ENCODE results near the gene MBTD1. TPM values are rescaled to one million over a fixed set of nuclear protein-coding genes. Genes with fewer than 3 reads are reported as not detected.

Gene MBTD1
- total RNA-seq, 1 experiment from 2014 or later = 18.7 TPM

DNA sequence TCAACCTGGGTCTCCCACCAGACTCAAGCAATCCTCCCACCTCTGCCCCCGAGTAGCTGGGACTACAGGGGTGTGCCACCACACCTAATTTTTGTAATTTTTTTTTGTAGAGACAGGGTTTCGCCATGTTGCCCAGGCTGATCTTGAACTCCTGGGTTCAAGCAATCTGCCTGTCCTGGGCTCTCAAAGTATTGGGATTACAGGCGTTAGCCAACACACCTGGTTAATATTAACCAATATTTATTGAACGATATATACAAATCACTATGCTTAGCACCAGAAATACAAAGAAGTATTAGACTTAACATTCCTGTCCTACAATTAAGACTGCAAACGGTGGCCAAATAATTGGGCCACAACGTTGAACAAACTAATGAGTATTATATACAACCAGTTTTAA is 4.2 kb downstream of the MBTD1 start:
- Histone ChIP-seq H3K4me1 (ENCODE audit: insufficient read depth, low read length, poor library complexity, severe bottlenecking) (peaks cover 15% of the 10 kb centered on the region), H3K36me3 (ENCODE audit: insufficient read depth, low read length, poor library complexity, severe bottlenecking) (peaks cover 24% of the 10 kb centered on the region), H3K27me3 (replicated peaks; ENCODE audit: insufficient read depth, low read depth, low read length, poor library complexity) (no peaks in the 10 kb centered on the region), H3K9me3 (ENCODE audit: low read depth, low read length, poor library complexity, severe bottlenecking) (no peaks in the 10 kb centered on the region), H3K27ac (ENCODE audit: low read depth, low read length, poor library complexity, severe bottlenecking) (no peak overlapping the region), H3K4me3 (ENCODE audit: low read depth, low read length, poor library complexity, severe bottlenecking) (no peak overlapping the region)
- DNase-seq (ENCODE audit: low spot score) = no peak
- intact Hi-C loops (cut with micrococcal nuclease; ENCODE audit: unreplicated experiment) = no loop called here
- ChIA-PET POLR2A (ENCODE audit: low non-redundant PET) (no interaction called here), CTCF (no interaction called here)
- TF ChIP-seq CTCF (conservative IDR thresholded peaks at IDR 0.05; ENCODE audit: low read depth, low read length) (no peak), EZH2 (IDR thresholded peaks at IDR 0.05; ENCODE audit: borderline replicate concordance, low read depth, low read length, poor library complexity, severe bottlenecking) (no peak)
- BruUV-seq (replicated peaks) = no TSS peak

DNA sequence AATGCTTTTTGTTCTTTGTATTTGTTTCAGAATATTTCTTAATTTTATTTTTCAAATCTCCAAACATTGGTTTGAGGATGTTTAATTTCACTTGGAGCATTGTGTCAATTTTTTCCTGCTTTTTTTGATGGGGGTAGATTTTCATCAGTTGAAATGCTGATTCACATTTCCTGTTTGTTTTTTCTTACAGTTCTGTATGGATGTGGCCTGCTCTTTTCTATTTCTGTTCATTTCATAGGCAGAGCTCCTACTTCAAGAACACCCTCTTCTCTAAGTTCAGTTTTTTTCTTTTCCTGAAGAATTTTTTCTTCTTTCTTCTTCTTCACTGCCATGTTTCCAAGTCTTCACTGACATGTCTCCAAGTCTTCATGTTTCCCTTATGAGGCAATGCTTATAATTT is 8.8 kb downstream of the MBTD1 start:
- H3K4me1 ChIP-seq (ENCODE audit: insufficient read depth, low read length, poor library complexity, severe bottlenecking) = no peaks in the 10 kb centered on the region
- H3K27ac ChIP-seq (ENCODE audit: low read depth, low read length, poor library complexity, severe bottlenecking) = no peak overlapping the region
- H3K9me3 ChIP-seq (ENCODE audit: low read depth, low read length, poor library complexity, severe bottlenecking) = no peaks in the 10 kb centered on the region
- TF ChIP-seq EZH2 (IDR thresholded peaks at IDR 0.05; ENCODE audit: borderline replicate concordance, low read depth, low read length, poor library complexity, severe bottlenecking) (no peak), CTCF (conservative IDR thresholded peaks at IDR 0.05; ENCODE audit: low read depth, low read length) (no peak)
- POLR2A ChIA-PET (ENCODE audit: low non-redundant PET) = no interaction called here
- H3K27me3 ChIP-seq (replicated peaks; ENCODE audit: insufficient read depth, low read depth, low read length, poor library complexity) = no peaks in the 10 kb centered on the region
- CTCF ChIA-PET = no interaction called here
- peaks cover 24% of the 10 kb centered on the region for H3K36me3 ChIP-seq (ENCODE audit: insufficient read depth, low read length, poor library complexity, severe bottlenecking)
- H3K4me3 ChIP-seq (ENCODE audit: low read depth, low read length, poor library complexity, severe bottlenecking) = no peak overlapping the region
- intact Hi-C loops (cut with micrococcal nuclease; ENCODE audit: unreplicated experiment) = no loop called here
- no TSS peak for BruUV-seq (replicated peaks)
- no peak for DNase-seq (ENCODE audit: low spot score)

- H3K4me3 ChIP-seq (ENCODE audit: low read depth, low read length, poor library complexity, severe bottlenecking) = no peak overlapping the region
- no peaks in the 10 kb centered on the region for H3K27me3 ChIP-seq (replicated peaks; ENCODE audit: insufficient read depth, low read depth, low read length, poor library complexity)
- intact Hi-C loops (cut with micrococcal nuclease; ENCODE audit: unreplicated experiment) = no loop called here
- BruUV-seq (replicated peaks) = TSS peak; percentile 1
- peaks cover 20% of the 10 kb centered on the region for H3K36me3 ChIP-seq (ENCODE audit: insufficient read depth, low read length, poor library complexity, severe bottlenecking)
- DNase-seq (ENCODE audit: low spot score) = no peak
- CTCF ChIA-PET = no interaction called here
- POLR2A ChIA-PET (ENCODE audit: low non-redundant PET) = no interaction called here
- H3K27ac ChIP-seq (ENCODE audit: low read depth, low read length, poor library complexity, severe bottlenecking) = no peak overlapping the region
- H3K4me1 ChIP-seq (ENCODE audit: insufficient read depth, low read length, poor library complexity, severe bottlenecking) = no peaks in the 10 kb centered on the region
- no peaks in the 10 kb centered on the region for H3K9me3 ChIP-seq (ENCODE audit: low read depth, low read length, poor library complexity, severe bottlenecking)
- TF ChIP-seq CTCF (conservative IDR thresholded peaks at IDR 0.05; ENCODE audit: low read depth, low read length) = no peak
- TF ChIP-seq EZH2 (IDR thresholded peaks at IDR 0.05; ENCODE audit: borderline replicate concordance, low read depth, low read length, poor library complexity, severe bottlenecking) = no peak
Measured at GRCh38 chr17:51250314-51250840, 9.5 kb downstream of the MBTD1 start.
